GM12878 (cell line): ENCODE measurements around the gene PDILT. TPM values are rescaled to one million over a fixed set of nuclear protein-coding genes. Genes with fewer than 3 reads are reported as not detected.

Source experiments
- ATAC-seq: fragments of 200-7000 bp; cut with Tn5 transposase; 3 replicates; pipeline ENCODE4 v1.9.1; 2020; ENCODE audit warnings: mild to moderate bottlenecking, moderate library complexity
- BruUV-seq: library from RNA; stranded (reverse); fragments of 400-500 nt; replicated peaks from 2 replicates; lab custom pipeline; 2021; lab: Mats Ljungman, UMichigan
- CTCF ChIA-PET: fragments of 300-600 bp; sonication (Branson Sonifier 250); formaldehyde crosslinking; extraction: SDS; loops from one replicate; lab custom pipeline; 2021; ENCODE audit warnings: inconsistent platforms; lab: Yijun Ruan, JAX
- POLR2A ChIA-PET: fragments of 350-600 bp; formaldehyde crosslinking; extraction: SDS; loops from one replicate; lab custom pipeline; 2021; ENCODE audit warnings: inconsistent platforms; lab: Charles Lee
- RAD21 ChIA-PET: fragments of 300-600 bp; sonication (Branson Sonifier 250); formaldehyde crosslinking; loops from one replicate; lab custom pipeline; 2023; ENCODE audit warnings: antibody characterized with exemption; ENCODE audit not compliant: unreplicated experiment; lab: Charles Lee
- SMC1A ChIA-PET: fragments of 300-600 bp; sonication (Branson Sonifier 250); formaldehyde crosslinking; loops from one replicate; lab custom pipeline; 2023; ENCODE audit not compliant: unreplicated experiment, uncharacterized antibody; lab: Charles Lee
- DNase-seq: peaks from one replicate; pipeline ENCODE4 v3.0.0-alpha.2; 2011; ENCODE audit warnings: low read depth, low spot score
- FAIRE-seq: peaks from 3 replicates; lab custom pipeline; 2011; peaks lifted over from hg19 to GRCh38; lab: Jason Lieb, UNC
- H2AFZ ChIP-seq: 2 replicates; pipeline ENCODE4 v1.6.0; 2011; ENCODE audit warnings: low read depth, low read length, control low read depth; ENCODE audit not compliant: control insufficient read depth
- H3K27ac ChIP-seq: 2 replicates; pipeline ENCODE4 v1.5.1; 2011; ENCODE audit warnings: control low read depth; ENCODE audit not compliant: control insufficient read depth, insufficient read depth
- H3K27me3 ChIP-seq, 2 experiments: replicated peaks in 1 of 2; 2 replicates each; pipeline versions ENCODE4 v1.6.0 to v1.6.1; 2011; ENCODE audit warnings: low read length in 1 of 2; ENCODE audit not compliant: control insufficient read depth in 2 of 2, insufficient read depth in 2 of 2
- H3K36me3 ChIP-seq, 2 experiments: 2 replicates each; pipeline ENCODE4 v1.5.1; 2011; ENCODE audit warnings: low read length in 1 of 2; ENCODE audit not compliant: control insufficient read depth in 2 of 2, insufficient read depth in 2 of 2
- H3K4me1 ChIP-seq: 2 replicates; pipeline ENCODE4 v1.6.1; 2011; ENCODE audit warnings: mild to moderate bottlenecking, low read length, moderate library complexity, mixed read lengths; ENCODE audit not compliant: control insufficient read depth, insufficient read depth
- H3K4me2 ChIP-seq: 2 replicates; pipeline ENCODE4 v1.6.0; 2011; ENCODE audit warnings: control low read depth; ENCODE audit not compliant: control insufficient read depth, insufficient read depth
- H3K4me3 ChIP-seq: fragments of 200-600 bp; sonication (generic); 2 replicates; pipeline ENCODE4 v1.5.1; 2016
- H3K79me2 ChIP-seq: 2 replicates; pipeline ENCODE4 v1.6.0; 2011; ENCODE audit warnings: low read length; ENCODE audit not compliant: control insufficient read depth, insufficient read depth
- H3K9ac ChIP-seq: 2 replicates; pipeline ENCODE4 v1.8.0; 2011; ENCODE audit warnings: low read length, control low read depth, mixed read lengths; ENCODE audit not compliant: control insufficient read depth, insufficient read depth
- H3K9me3 ChIP-seq: replicated peaks from 3 replicates; pipeline ENCODE4 v1.5.1; 2011; ENCODE audit warnings: mild to moderate bottlenecking, low read length; ENCODE audit not compliant: control insufficient read depth, insufficient read depth
- H4K20me1 ChIP-seq: 2 replicates; pipeline ENCODE4 v1.6.0; 2011; ENCODE audit not compliant: control insufficient read depth, insufficient read depth
- ATF7 ChIP-seq: fragments of 450-650 bp; IDR thresholded peaks from 2 replicates; pipeline ENCODE4 v1.6.1; 2016; ENCODE audit warnings: low read depth, mild to moderate bottlenecking
- CUX1 ChIP-seq: IDR thresholded peaks from 2 replicates; pipeline ENCODE4 v1.6.1; 2012; ENCODE audit warnings: improper control_type of control experiment, low read depth, low read length; ENCODE audit not compliant: insufficient replicate concordance
- FOXK2 ChIP-seq: fragments of 450-650 bp; IDR thresholded peaks from 2 replicates; pipeline ENCODE4 v1.6.1; 2017; ENCODE audit warnings: mild to moderate bottlenecking, moderate library complexity
- HDGF ChIP-seq: fragments of 450-650 bp; IDR thresholded peaks from 2 replicates; pipeline ENCODE4 v1.6.1; 2016; ENCODE audit warnings: antibody characterized with exemption
- JUNB ChIP-seq: IDR thresholded peaks from 2 replicates; pipeline ENCODE4 v1.6.1; 2016; ENCODE audit warnings: antibody characterized with exemption, mild to moderate bottlenecking
- SMAD5 ChIP-seq: IDR thresholded peaks from 2 replicates; pipeline ENCODE4 v1.6.1; 2016; ENCODE audit warnings: antibody characterized with exemption, low read depth
- WGBS: methylation state at CpG from one replicate; pipeline ENCODE4 v1.1.6; 2016; ENCODE audit warnings: low lambda C conversion rate; ENCODE audit not compliant: insufficient replicate concordance, insufficient coverage; ENCODE audit errors: missing lambda C conversion rate; 5-methylcytosine and 5-hydroxymethylcytosine counted together
- in situ Hi-C: fragments of 300-500 bp; cut with MboI; formaldehyde crosslinking; loops from 9 replicates; pipeline ENCODE4 v1.14.3; 2018; ENCODE audit warnings: mixed read lengths
- intact Hi-C: fragments of 100-400 bp; cut with micrococcal nuclease; formaldehyde crosslinking; loops from one replicate; pipeline ENCODE4 v1.14.2; 2022; ENCODE audit not compliant: unreplicated experiment
- polyA plus RNA-seq, 11 experiments: library from polyadenylated mRNA; depleted of rRNA in 4 of 11; unstranded in 6 of 11; stranded (reverse) in 5 of 11; fragments of >200 nt; fragmentation: Nextera tagmentation in 4 of 11; fragmentation: Illumina TruSeq in 1 of 11; extraction: Ambion mirVana in 4 of 11; extraction: Trizol in 1 of 11; gene quantifications; 1 replicate in 1 of 11; 2 replicates in 10 of 11; pipeline versions ENCODE4 v1.2.1 to v1.2.3, GENCODE V29; 2011 to 2016; ENCODE audit warnings: inconsistent platforms in 2 of 11, missing spikeins in 2 of 11, low read depth in 1 of 11
- total RNA-seq, 4 experiments: library from RNA; depleted of rRNA in 3 of 4; stranded (reverse); fragments of >200 nt in 3 of 4; fragmentation: Illumina TruSeq in 1 of 4; extraction: Trizol in 1 of 4; gene quantifications; 2 replicates each; pipeline versions ENCODE4 v1.2.1 to v1.2.3, GENCODE V29; 2013 to 2021
- TF ChIP-seq, protein P1 (sequence below): fragments of 450-650 bp; IDR thresholded peaks from 2 replicates; pipeline ENCODE4 v1.6.1; 2017; ENCODE audit warnings: mild to moderate bottlenecking, moderate library complexity
- TF ChIP-seq, protein P2 (sequence below): fragments of 450-650 bp; IDR thresholded peaks from 2 replicates; pipeline ENCODE4 v1.6.1; 2016; ENCODE audit warnings: mild to moderate bottlenecking, moderate library complexity, borderline replicate concordance

The PDILT gene
- total and polyA plus RNA-seq, 10 of the 15 experiments (the other 5 are each of a cell fraction or from before 2014, with no cell fraction given): not detected

GRCh38 chr16:20393801-20394577, 10.5 kb downstream of the PDILT start:
- Histone ChIP-seq H3K79me2 (no peaks in the 10 kb centered on the region), H3K4me1 (no peaks in the 10 kb centered on the region), H2AFZ (no peak overlapping the region), H3K4me3 (no peak overlapping the region), H3K4me2 (no peak overlapping the region), H3K36me3 (no peaks in the 10 kb centered on the region), H3K9ac (no peak overlapping the region), H3K27ac (no peak overlapping the region), H3K9me3 (no peaks in the 10 kb centered on the region), H3K27me3 (no peaks in the 10 kb centered on the region; a peak in 1 of 4 replicates), H4K20me1 (no peaks in the 10 kb centered on the region)
- BruUV-seq: no TSS peak
- no peak for ATAC-seq
- no peak for FAIRE-seq
- in situ Hi-C loops (no loop called here), intact Hi-C loops (no loop called here)
- POLR2A ChIA-PET: no interaction called here
- 0% methylated on average over 2 of the region's 2 CpGs for WGBS
- SMC1A ChIA-PET: interaction anchor here (1.5 kb wide), 1 partner anchor 10 kb away, joined by 4 read pairs; no protein-coding TSS in a partner anchor
- DNase-seq: no peak
- RAD21 ChIA-PET: interaction anchor here (1.2 kb wide), 1 partner anchor 11 kb away, joined by 3 read pairs; no protein-coding TSS in a partner anchor
- CTCF ChIA-PET: interaction anchor here (0.6 to 3.6 kb wide), 3 partner anchors 9 to 646 kb away, joined by 3 to 22 read pairs (median 3); no protein-coding TSS in a partner anchor
- no peak for TF ChIP-seq CUX1
- TF ChIP-seq, protein P1, sequence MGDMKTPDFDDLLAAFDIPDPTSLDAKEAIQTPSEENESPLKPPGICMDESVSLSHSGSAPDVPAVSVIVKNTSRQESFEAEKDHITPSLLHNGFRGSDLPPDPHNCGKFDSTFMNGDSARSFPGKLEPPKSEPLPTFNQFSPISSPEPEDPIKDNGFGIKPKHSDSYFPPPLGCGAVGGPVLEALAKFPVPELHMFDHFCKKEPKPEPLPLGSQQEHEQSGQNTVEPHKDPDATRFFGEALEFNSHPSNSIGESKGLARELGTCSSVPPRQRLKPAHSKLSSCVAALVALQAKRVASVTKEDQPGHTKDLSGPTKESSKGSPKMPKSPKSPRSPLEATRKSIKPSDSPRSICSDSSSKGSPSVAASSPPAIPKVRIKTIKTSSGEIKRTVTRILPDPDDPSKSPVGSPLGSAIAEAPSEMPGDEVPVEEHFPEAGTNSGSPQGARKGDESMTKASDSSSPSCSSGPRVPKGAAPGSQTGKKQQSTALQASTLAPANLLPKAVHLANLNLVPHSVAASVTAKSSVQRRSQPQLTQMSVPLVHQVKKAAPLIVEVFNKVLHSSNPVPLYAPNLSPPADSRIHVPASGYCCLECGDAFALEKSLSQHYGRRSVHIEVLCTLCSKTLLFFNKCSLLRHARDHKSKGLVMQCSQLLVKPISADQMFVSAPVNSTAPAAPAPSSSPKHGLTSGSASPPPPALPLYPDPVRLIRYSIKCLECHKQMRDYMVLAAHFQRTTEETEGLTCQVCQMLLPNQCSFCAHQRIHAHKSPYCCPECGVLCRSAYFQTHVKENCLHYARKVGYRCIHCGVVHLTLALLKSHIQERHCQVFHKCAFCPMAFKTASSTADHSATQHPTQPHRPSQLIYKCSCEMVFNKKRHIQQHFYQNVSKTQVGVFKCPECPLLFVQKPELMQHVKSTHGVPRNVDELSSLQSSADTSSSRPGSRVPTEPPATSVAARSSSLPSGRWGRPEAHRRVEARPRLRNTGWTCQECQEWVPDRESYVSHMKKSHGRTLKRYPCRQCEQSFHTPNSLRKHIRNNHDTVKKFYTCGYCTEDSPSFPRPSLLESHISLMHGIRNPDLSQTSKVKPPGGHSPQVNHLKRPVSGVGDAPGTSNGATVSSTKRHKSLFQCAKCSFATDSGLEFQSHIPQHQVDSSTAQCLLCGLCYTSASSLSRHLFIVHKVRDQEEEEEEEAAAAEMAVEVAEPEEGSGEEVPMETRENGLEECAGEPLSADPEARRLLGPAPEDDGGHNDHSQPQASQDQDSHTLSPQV: no peak
- TF ChIP-seq FOXK2: no peak
- no peak for TF ChIP-seq SMAD5
- no peak for TF ChIP-seq JUNB
- TF ChIP-seq, protein P2, sequence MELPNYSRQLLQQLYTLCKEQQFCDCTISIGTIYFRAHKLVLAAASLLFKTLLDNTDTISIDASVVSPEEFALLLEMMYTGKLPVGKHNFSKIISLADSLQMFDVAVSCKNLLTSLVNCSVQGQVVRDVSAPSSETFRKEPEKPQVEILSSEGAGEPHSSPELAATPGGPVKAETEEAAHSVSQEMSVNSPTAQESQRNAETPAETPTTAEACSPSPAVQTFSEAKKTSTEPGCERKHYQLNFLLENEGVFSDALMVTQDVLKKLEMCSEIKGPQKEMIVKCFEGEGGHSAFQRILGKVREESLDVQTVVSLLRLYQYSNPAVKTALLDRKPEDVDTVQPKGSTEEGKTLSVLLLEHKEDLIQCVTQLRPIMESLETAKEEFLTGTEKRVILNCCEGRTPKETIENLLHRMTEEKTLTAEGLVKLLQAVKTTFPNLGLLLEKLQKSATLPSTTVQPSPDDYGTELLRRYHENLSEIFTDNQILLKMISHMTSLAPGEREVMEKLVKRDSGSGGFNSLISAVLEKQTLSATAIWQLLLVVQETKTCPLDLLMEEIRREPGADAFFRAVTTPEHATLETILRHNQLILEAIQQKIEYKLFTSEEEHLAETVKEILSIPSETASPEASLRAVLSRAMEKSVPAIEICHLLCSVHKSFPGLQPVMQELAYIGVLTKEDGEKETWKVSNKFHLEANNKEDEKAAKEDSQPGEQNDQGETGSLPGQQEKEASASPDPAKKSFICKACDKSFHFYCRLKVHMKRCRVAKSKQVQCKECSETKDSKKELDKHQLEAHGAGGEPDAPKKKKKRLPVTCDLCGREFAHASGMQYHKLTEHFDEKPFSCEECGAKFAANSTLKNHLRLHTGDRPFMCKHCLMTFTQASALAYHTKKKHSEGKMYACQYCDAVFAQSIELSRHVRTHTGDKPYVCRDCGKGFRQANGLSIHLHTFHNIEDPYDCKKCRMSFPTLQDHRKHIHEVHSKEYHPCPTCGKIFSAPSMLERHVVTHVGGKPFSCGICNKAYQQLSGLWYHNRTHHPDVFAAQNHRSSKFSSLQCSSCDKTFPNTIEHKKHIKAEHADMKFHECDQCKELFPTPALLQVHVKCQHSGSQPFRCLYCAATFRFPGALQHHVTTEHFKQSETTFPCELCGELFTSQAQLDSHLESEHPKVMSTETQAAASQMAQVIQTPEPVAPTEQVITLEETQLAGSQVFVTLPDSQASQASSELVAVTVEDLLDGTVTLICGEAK: no peak
- TF ChIP-seq HDGF: no peak
- no peak for TF ChIP-seq ATF7
